ENCODE measurements around the gene SPNS2. TPM values are rescaled to one million over a fixed set of nuclear protein-coding genes. Genes with fewer than 3 reads are reported as not detected.

Gene SPNS2
- total and polyA plus RNA-seq, 10 of the 15 experiments (the other 5 are each of a cell fraction or from before 2014, with no cell fraction given): 0.04 to 1.1 (median 0.23) TPM; not detected in 2

DNA sequence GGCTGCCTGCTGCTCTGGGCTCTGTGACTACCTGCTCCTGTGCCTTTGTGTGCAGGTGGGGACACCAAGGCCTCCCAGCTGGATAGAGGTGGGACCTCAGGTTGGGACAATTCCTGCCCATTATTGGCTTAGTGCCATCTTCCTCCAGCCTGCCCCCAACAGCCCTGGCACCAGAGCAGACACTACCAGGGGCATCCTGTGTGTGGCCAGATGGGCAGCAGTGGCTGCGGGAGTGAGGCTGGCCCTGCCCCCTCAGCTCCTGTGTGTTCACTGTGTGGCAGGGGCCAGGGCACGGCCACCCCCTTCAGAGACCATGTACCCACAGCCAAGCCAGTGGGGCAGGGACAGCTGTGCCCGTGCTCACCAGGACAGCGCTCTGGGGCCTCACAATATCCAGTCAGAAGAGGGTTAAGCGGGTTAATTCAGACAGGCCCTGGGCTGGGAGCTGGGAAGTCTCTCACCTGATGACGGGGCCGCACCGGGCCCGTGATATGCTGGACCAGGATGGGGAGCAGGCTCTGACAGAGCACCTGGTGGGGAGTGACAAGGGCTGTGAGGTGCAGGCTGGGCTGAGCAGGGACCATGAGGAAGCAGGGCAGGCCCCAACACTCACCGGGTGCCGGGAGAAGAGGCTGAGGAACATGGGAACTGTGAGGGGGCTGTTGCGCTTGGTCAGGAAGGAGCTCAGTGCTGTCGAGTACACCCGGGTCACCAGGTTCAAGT, 43.5 kb downstream of the SPNS2 start:
- ATAC-seq: no peak
- ChIA-PET RAD21 (ENCODE audit: unreplicated experiment) (no interaction called here), CTCF (interaction anchor here (1.0 kb wide), 1 partner anchor 293 kb away, joined by 3 read pairs; no protein-coding TSS in a partner anchor), POLR2A (no interaction called here), SMC1A (ENCODE audit: uncharacterized antibody, unreplicated experiment) (no interaction called here)
- no TSS peak for BruUV-seq (replicated peaks)
- no peaks in the 10 kb centered on the region for H3K79me2 ChIP-seq (ENCODE audit: control insufficient read depth, insufficient read depth, low read length)
- in situ Hi-C loops (cut with MboI) (no loop called here), intact Hi-C loops (cut with micrococcal nuclease; ENCODE audit: unreplicated experiment) (no loop called here)
- no peak overlapping the region for H3K4me3 ChIP-seq
- no peaks in the 10 kb centered on the region for H3K27me3 ChIP-seq (replicated peaks in 1 of 2; ENCODE audit: control insufficient read depth in 2 of 2, insufficient read depth in 2 of 2, low read length in 1 of 2)
- peaks cover 5 to 50% of the 10 kb centered on the region in 2 experiments; a peak in 3 of 4 replicates for H3K36me3 ChIP-seq (ENCODE audit: control insufficient read depth in 2 of 2, insufficient read depth in 2 of 2, low read length in 1 of 2)
- no peaks in the 10 kb centered on the region for H3K9me3 ChIP-seq (replicated peaks; ENCODE audit: control insufficient read depth, insufficient read depth, low read length)
- TF ChIP-seq CHD4 (IDR thresholded peaks at IDR 0.05): no peak
- no peak for TF ChIP-seq PAX8 (IDR thresholded peaks at IDR 0.05)
- TF ChIP-seq HDGF (IDR thresholded peaks at IDR 0.05): no peak
- TF ChIP-seq CBFB (IDR thresholded peaks at IDR 0.05; ENCODE audit: low read depth): no peak
- TF ChIP-seq PML (IDR thresholded peaks at IDR 0.05; ENCODE audit: low read length): no peak
- TF ChIP-seq STAT3 (IDR thresholded peaks at IDR 0.05; ENCODE audit: low read depth, low read length): no peak
- no peak for TF ChIP-seq TBL1XR1 (IDR thresholded peaks at IDR 0.05; ENCODE audit: low read depth, low read length)
- TF ChIP-seq EGR1 (IDR thresholded peaks at IDR 0.05; ENCODE audit: borderline replicate concordance in 1 of 2, low read depth in 2 of 2, low read length in 2 of 2): no peak
- no peak for TF ChIP-seq SP1 (IDR thresholded peaks at IDR 0.05; ENCODE audit: low read depth, low read length)
- TF ChIP-seq IKZF1 (conservative IDR thresholded peaks at IDR 0.05): no peak
- no peak overlapping the region for H3K9ac ChIP-seq (ENCODE audit: control insufficient read depth, insufficient read depth, low read length)
- FAIRE-seq: no peak
- H3K4me2 ChIP-seq (ENCODE audit: control insufficient read depth, insufficient read depth): no peak overlapping the region
- DNase-seq (ENCODE audit: low read depth, low spot score): no peak
- WGBS (ENCODE audit: insufficient coverage, insufficient replicate concordance, low lambda C conversion rate, missing lambda C conversion rate): 98% methylated on average over 14 of the region's 14 CpGs
- no peaks in the 10 kb centered on the region; the same call in 1 of the 2 replicates for H4K20me1 ChIP-seq (ENCODE audit: control insufficient read depth, insufficient read depth)
- H3K4me1 ChIP-seq (ENCODE audit: control insufficient read depth, insufficient read depth, low read length): no peaks in the 10 kb centered on the region
- no peak overlapping the region for H2AFZ ChIP-seq (ENCODE audit: control insufficient read depth, low read depth, low read length)
- no peak overlapping the region for H3K27ac ChIP-seq (ENCODE audit: control insufficient read depth, insufficient read depth)
